ENCODE data around the gene VANGL1.

VANGL1 gene

GRCh38 chr1:115670476-115671175 is 28.9 kb downstream of the VANGL1 start:
- no peaks in the 10 kb centered on the region for H3K9me2 ChIP-seq (ENCODE audit: low read depth, low read length)
- H3K4me3 ChIP-seq (ENCODE audit: low read depth, low read length, poor library complexity, severe bottlenecking): no peak overlapping the region
- no peaks in the 10 kb centered on the region for H3F3A ChIP-seq (ENCODE audit: insufficient read depth, low read length)
- no peak overlapping the region for H3K4me2 ChIP-seq (ENCODE audit: low read length)
- no peaks in the 10 kb centered on the region for H3K4me1 ChIP-seq (ENCODE audit: insufficient read depth, low read length, severe bottlenecking)
- no peak overlapping the region for H2AFZ ChIP-seq (ENCODE audit: low read length)
- no peaks in the 10 kb centered on the region for H3K36me3 ChIP-seq (ENCODE audit: insufficient read depth, low read length)
- TF ChIP-seq EZH2 (IDR thresholded peaks at IDR 0.05; ENCODE audit: borderline replicate concordance, low read length) (no peak), CTCF (IDR thresholded peaks at IDR 0.05; ENCODE audit: low read length) (no peak)
- no peak overlapping the region for H3K9ac ChIP-seq (ENCODE audit: low read length)
- no peaks in the 10 kb centered on the region for H3K79me2 ChIP-seq (ENCODE audit: insufficient read depth, low read length)
- no peaks in the 10 kb centered on the region for H4K20me1 ChIP-seq (ENCODE audit: insufficient read depth, low read length)
- H3K27me3 ChIP-seq (ENCODE audit: insufficient read depth, low read length): no peaks in the 10 kb centered on the region
- H3K9me3 ChIP-seq (ENCODE audit: low read length): no peaks in the 10 kb centered on the region
- no peak overlapping the region for H3K27ac ChIP-seq (ENCODE audit: low read depth, low read length, poor library complexity, severe bottlenecking)

DNA sequence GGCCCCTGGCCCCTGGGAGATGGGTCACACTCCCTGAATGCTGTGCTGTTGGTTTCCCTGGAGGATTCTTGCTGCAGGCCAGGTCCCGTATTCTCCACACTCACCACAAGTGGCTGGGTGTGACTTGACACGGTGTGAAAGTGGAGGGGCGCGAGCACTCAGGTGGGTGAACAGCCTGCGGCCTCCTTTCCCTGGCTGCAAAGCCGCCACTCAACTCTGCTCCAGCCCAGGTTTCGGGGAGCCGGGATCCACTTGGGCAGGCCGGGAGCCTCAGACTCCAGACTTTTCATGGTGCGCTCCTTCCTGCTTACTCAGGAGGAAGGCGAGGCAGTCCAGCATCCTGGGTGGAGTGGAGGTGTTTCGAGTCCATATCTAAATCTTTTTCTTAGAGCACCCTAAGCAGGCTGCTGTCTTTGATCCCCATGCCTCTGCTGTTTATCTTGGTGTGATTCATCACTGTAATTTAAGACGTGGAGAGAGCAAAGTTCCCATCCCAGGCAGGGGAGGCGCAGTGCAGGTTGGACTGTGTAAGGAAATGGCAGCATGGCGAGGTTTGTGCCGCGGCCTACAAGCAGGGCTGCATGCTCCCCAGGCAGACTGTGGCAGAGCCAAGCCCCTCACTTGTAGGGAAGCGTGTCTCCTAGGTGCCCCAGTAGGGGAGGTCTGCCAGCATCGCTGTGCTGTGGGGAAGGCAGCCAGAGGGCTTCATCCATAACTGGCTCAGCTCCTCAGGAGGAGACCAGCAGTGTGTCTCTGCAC is 29.6 kb downstream of the VANGL1 start:
- no peaks in the 10 kb centered on the region for H3K9me3 ChIP-seq (ENCODE audit: low read length)
- no peaks in the 10 kb centered on the region for H3K27me3 ChIP-seq (ENCODE audit: insufficient read depth, low read length)
- H3K9ac ChIP-seq (ENCODE audit: low read length): no peak overlapping the region
- H2AFZ ChIP-seq (ENCODE audit: low read length): no peak overlapping the region
- no peaks in the 10 kb centered on the region for H3K79me2 ChIP-seq (ENCODE audit: insufficient read depth, low read length)
- H3K36me3 ChIP-seq (ENCODE audit: insufficient read depth, low read length): no peaks in the 10 kb centered on the region
- no peak overlapping the region for H3K4me3 ChIP-seq (ENCODE audit: low read depth, low read length, poor library complexity, severe bottlenecking)
- no peaks in the 10 kb centered on the region for H3F3A ChIP-seq (ENCODE audit: insufficient read depth, low read length)
- H4K20me1 ChIP-seq (ENCODE audit: insufficient read depth, low read length): no peaks in the 10 kb centered on the region
- no peak overlapping the region for H3K27ac ChIP-seq (ENCODE audit: low read depth, low read length, poor library complexity, severe bottlenecking)
- H3K4me1 ChIP-seq (ENCODE audit: insufficient read depth, low read length, severe bottlenecking): no peaks in the 10 kb centered on the region
- H3K4me2 ChIP-seq (ENCODE audit: low read length): no peak overlapping the region
- no peak for TF ChIP-seq EZH2 (IDR thresholded peaks at IDR 0.05; ENCODE audit: borderline replicate concordance, low read length)
- TF ChIP-seq CTCF (IDR thresholded peaks at IDR 0.05; ENCODE audit: low read length): no peak
- H3K9me2 ChIP-seq (ENCODE audit: low read depth, low read length): no peaks in the 10 kb centered on the region

DNA sequence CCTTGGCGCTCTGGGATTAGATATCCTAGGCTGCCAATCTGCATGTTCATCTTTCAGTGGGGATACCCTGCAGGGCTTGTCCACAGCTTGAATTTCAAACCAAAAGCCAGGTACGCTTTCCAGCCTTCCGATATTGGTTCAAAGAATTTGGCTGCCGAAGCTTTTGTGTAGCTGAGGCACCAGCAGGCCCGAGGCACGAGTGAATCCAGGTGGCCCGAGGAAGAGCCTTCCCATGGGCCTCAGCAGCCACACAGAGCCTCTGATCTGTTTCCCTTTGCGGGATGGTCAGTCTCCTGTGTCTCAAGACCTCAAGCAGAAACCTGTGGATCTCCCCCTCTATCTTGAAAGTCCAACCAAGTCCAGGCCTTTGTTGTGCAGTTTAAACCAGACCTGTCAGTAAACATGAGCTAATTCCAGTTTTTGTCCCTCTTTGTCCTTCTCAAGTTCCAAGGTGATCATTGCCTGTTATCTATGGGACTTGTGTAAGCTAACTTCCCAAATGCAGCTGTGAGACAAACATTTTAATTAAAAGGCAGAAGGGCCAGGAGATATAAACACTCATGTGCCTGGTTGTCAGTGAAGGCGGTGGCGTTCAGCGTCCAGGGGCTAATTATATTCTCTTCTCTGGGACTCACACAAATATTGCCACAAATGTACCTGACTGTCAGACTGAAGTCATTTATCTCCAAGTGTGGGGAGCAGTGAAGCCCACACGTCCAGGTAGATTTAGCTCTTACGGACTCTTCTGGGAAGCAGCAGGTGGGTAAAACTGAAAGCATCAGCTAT is 30.6 kb downstream of the VANGL1 start:
- H3K4me1 ChIP-seq (ENCODE audit: insufficient read depth, low read length, severe bottlenecking): no peaks in the 10 kb centered on the region
- no peaks in the 10 kb centered on the region for H3K79me2 ChIP-seq (ENCODE audit: insufficient read depth, low read length)
- no peak overlapping the region for H2AFZ ChIP-seq (ENCODE audit: low read length)
- no peaks in the 10 kb centered on the region for H3K9me2 ChIP-seq (ENCODE audit: low read depth, low read length)
- H3K9me3 ChIP-seq (ENCODE audit: low read length): no peaks in the 10 kb centered on the region
- no peaks in the 10 kb centered on the region for H3K27me3 ChIP-seq (ENCODE audit: insufficient read depth, low read length)
- no peak overlapping the region for H3K27ac ChIP-seq (ENCODE audit: low read depth, low read length, poor library complexity, severe bottlenecking)
- H3F3A ChIP-seq (ENCODE audit: insufficient read depth, low read length): no peaks in the 10 kb centered on the region
- H3K4me3 ChIP-seq (ENCODE audit: low read depth, low read length, poor library complexity, severe bottlenecking): no peak overlapping the region
- no peak for TF ChIP-seq EZH2 (IDR thresholded peaks at IDR 0.05; ENCODE audit: borderline replicate concordance, low read length)
- no peak for TF ChIP-seq CTCF (IDR thresholded peaks at IDR 0.05; ENCODE audit: low read length)
- H3K9ac ChIP-seq (ENCODE audit: low read length): no peak overlapping the region
- H3K36me3 ChIP-seq (ENCODE audit: insufficient read depth, low read length): no peaks in the 10 kb centered on the region
- H3K4me2 ChIP-seq (ENCODE audit: low read length): no peak overlapping the region
- no peaks in the 10 kb centered on the region for H4K20me1 ChIP-seq (ENCODE audit: insufficient read depth, low read length)
